Stomach (tissue), 4 donors: Measurements from ENCODE around the gene FARP2.

Experiments
- EP300 ChIP-seq: sonication (generic); formaldehyde crosslinking; IDR thresholded peaks from one replicate; pipeline ENCODE4 v1.6.1; 2017; ENCODE audit warnings: antibody characterized with exemption
- POLR2A ChIP-seq, 4 donors: fragments of 450-650 bp; IDR thresholded peaks; one replicate each; pipeline ENCODE4 v1.6.1; 2016; ENCODE audit warnings: antibody characterized with exemption in 4 of 4, control low read depth in 2 of 4, mild to moderate bottlenecking in 1 of 4, moderate library complexity in 1 of 4
- POLR2AphosphoS5 ChIP-seq, 3 donors: sonication (generic); formaldehyde crosslinking; IDR thresholded peaks; one replicate each; pipeline ENCODE4 v1.6.1; 2016; ENCODE audit warnings: antibody characterized with exemption in 3 of 3
- TF ChIP-seq, protein P1 (sequence below), 7 experiments: fragments of 450-650 bp in 4 of 7; fragments of 200-600 bp in 3 of 7; sonication (generic) in 3 of 7; IDR thresholded peaks; one replicate each; pipeline ENCODE4 v1.5.1; 2016 to 2019; ENCODE audit warnings: antibody characterized with exemption in 7 of 7, control low read depth in 2 of 7, mild to moderate bottlenecking in 1 of 7

DNA sequence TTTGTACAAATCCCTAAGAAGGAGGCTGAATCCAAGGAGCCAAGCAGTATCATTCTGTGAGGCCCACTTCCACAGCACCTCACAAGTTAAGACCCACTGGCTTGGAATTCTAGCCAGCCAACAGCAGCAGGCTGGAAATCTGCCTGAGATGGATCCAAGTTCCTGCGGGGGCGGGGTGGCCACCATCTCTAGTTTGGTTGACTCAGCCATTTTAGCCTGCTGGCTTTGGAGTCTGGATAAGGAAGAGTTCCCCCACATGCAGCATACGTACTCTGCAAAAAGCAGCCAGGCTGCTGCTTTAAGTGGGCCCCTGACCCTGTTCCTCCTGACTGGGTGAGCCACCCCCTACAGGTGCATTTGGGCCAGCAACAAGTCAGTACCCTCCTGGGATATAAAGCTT lies 65.2 kb downstream of the FARP2 start:
- TF ChIP-seq POLR2AphosphoS5 (IDR thresholded peaks at IDR 0.05) (no peak), POLR2A (IDR thresholded peaks at IDR 0.05) (no peak), EP300 (no peak)
- TF ChIP-seq, protein P1, sequence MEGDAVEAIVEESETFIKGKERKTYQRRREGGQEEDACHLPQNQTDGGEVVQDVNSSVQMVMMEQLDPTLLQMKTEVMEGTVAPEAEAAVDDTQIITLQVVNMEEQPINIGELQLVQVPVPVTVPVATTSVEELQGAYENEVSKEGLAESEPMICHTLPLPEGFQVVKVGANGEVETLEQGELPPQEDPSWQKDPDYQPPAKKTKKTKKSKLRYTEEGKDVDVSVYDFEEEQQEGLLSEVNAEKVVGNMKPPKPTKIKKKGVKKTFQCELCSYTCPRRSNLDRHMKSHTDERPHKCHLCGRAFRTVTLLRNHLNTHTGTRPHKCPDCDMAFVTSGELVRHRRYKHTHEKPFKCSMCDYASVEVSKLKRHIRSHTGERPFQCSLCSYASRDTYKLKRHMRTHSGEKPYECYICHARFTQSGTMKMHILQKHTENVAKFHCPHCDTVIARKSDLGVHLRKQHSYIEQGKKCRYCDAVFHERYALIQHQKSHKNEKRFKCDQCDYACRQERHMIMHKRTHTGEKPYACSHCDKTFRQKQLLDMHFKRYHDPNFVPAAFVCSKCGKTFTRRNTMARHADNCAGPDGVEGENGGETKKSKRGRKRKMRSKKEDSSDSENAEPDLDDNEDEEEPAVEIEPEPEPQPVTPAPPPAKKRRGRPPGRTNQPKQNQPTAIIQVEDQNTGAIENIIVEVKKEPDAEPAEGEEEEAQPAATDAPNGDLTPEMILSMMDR (IDR thresholded peaks at IDR 0.05), result no peak
